Panc1 (cell line): ENCODE results near the gene ZBED1.
"Not testable (repeated sequence)": the region's sequence is repeated elsewhere in the genome, so short reads cannot be mapped to it uniquely, and the experiment has no call there.

ENCODE experiments used
- CTCF ChIP-seq: fragments of 450-650 bp; IDR thresholded peaks from 2 replicates; pipeline ENCODE4 v1.5.1; 2017; ENCODE audit warnings: mild to moderate bottlenecking
- POLR2AphosphoS5 ChIP-seq: IDR thresholded peaks from 2 replicates; pipeline ENCODE4 v1.6.1; 2012; ENCODE audit warnings: mild to moderate bottlenecking, low read depth, low read length, moderate library complexity
- REST ChIP-seq, 2 experiments: IDR thresholded peaks; 2 replicates each; pipeline ENCODE4 v1.6.1; 2011 to 2012; ENCODE audit warnings: low read depth in 2 of 2, control low read depth in 1 of 2, low read length in 1 of 2, mild to moderate bottlenecking in 1 of 2, moderate library complexity in 1 of 2; ENCODE audit not compliant: insufficient read depth in 1 of 2

GRCh38 chrX:2534261-2535021 lies 33.7 kb upstream of the ZBED1 start:
- not testable (repeated sequence) for TF ChIP-seq CTCF; POLR2AphosphoS5; REST (IDR thresholded peaks at IDR 0.05; ENCODE audit: insufficient read depth in 1 of 2, low read depth in 2 of 2, low read length in 1 of 2)
